IMR-90 (cell line): Measurements from ENCODE around the gene HYAL1. TPM values are rescaled to one million over a fixed set of nuclear protein-coding genes. Genes with fewer than 3 reads are reported as not detected.
A peak's percentile ranks its signal among the peaks of the same experiment; 100 is the strongest.

Experiments used
- ATAC-seq: fragments of 200-7000 bp; cut with Tn5 transposase; 2 replicates; pipeline ENCODE4 v1.9.1; 2020; ENCODE audit warnings: low read depth, mild to moderate bottlenecking, moderate library complexity
- BruUV-seq: library from RNA; stranded (reverse); fragments of 400-500 nt; replicated peaks from 2 replicates; lab custom pipeline; 2021; lab: Mats Ljungman, UMichigan
- CTCF ChIA-PET: fragments of 300-600 bp; formaldehyde crosslinking; extraction: SDS; loops from one replicate; lab custom pipeline; 2021; ENCODE audit warnings: antibody characterized with exemption; lab: Yijun Ruan, JAX
- POLR2A ChIA-PET: fragments of 300-600 bp; sonication (Branson Sonifier 250); formaldehyde crosslinking; loops from one replicate; lab custom pipeline; 2022; ENCODE audit warnings: antibody characterized with exemption; ENCODE audit not compliant: unreplicated experiment; lab: Charles Lee
- DNase-seq: peaks from one replicate; pipeline ENCODE4 v3.0.0; 2013
- H2AFZ ChIP-seq: replicated peaks from 2 replicates; pipeline ENCODE3; 2013; ENCODE audit warnings: low read length, mild to moderate bottlenecking; ENCODE audit not compliant: poor library complexity
- H2AK5ac ChIP-seq: 2 replicates; pipeline ENCODE4 v1.6.1; 2013; ENCODE audit warnings: low read depth, low read length, inconsistent platforms
- H2AK9ac ChIP-seq: replicated peaks from 2 replicates; pipeline ENCODE3; 2013; ENCODE audit warnings: mild to moderate bottlenecking, low read depth, low read length, moderate library complexity; ENCODE audit not compliant: poor library complexity
- H2BK120ac ChIP-seq: 2 replicates; pipeline ENCODE4 v1.6.1; 2013; ENCODE audit warnings: low read depth, low read length, inconsistent platforms
- H2BK15ac ChIP-seq: 3 replicates; pipeline ENCODE4 v1.6.1; 2013; ENCODE audit warnings: low read depth, low read length, inconsistent platforms
- H2BK20ac ChIP-seq: 2 replicates; pipeline ENCODE4 v1.6.1; 2013; ENCODE audit warnings: low read depth, mild to moderate bottlenecking, inconsistent platforms, low read length, moderate library complexity
- H2BK5ac ChIP-seq: 2 replicates; pipeline ENCODE4 v1.6.1; 2013; ENCODE audit warnings: mild to moderate bottlenecking, low read depth, low read length, inconsistent platforms; ENCODE audit not compliant: poor library complexity, severe bottlenecking
- H3K14ac ChIP-seq: replicated peaks from 2 replicates; pipeline ENCODE4 v1.6.1; 2013; ENCODE audit warnings: low read depth, low read length, inconsistent platforms
- H3K18ac ChIP-seq: 2 replicates; pipeline ENCODE4 v1.6.1; 2013; ENCODE audit warnings: low read depth, low read length, control low read depth
- H3K23ac ChIP-seq: 2 replicates; pipeline ENCODE4 v1.6.1; 2013; ENCODE audit warnings: low read depth, low read length, inconsistent platforms
- H3K27ac ChIP-seq: 2 replicates; pipeline ENCODE4 v1.5.1; 2013; ENCODE audit warnings: mild to moderate bottlenecking, control low read depth, low read length; ENCODE audit not compliant: insufficient read depth
- H3K27me3 ChIP-seq: 2 replicates; pipeline ENCODE4 v1.6.1; 2013; ENCODE audit warnings: low read length; ENCODE audit not compliant: control insufficient read depth, insufficient read depth
- H3K36me3 ChIP-seq: 2 replicates; pipeline ENCODE4 v1.6.1; 2013; ENCODE audit warnings: low read length, mixed read lengths; ENCODE audit not compliant: control insufficient read depth, insufficient read depth
- H3K4ac ChIP-seq: 2 replicates; pipeline ENCODE4 v1.6.1; 2013; ENCODE audit warnings: low read depth, low read length, inconsistent platforms
- H3K4me1 ChIP-seq: 2 replicates; pipeline ENCODE4 v1.6.1; 2013; ENCODE audit warnings: low read length, mixed read lengths; ENCODE audit not compliant: control insufficient read depth, insufficient read depth
- H3K4me2 ChIP-seq: 2 replicates; pipeline ENCODE4 v1.6.1; 2013; ENCODE audit warnings: low read depth, mild to moderate bottlenecking, control low read depth, low read length, moderate library complexity
- H3K4me3 ChIP-seq: 2 replicates; pipeline ENCODE4 v1.5.1; 2013; ENCODE audit warnings: low read depth, mild to moderate bottlenecking, control low read depth, low read length, moderate library complexity; ENCODE audit not compliant: insufficient read depth
- H3K56ac ChIP-seq: 2 replicates; pipeline ENCODE4 v1.6.1; 2013; ENCODE audit warnings: low read length, inconsistent platforms; ENCODE audit not compliant: insufficient read depth; ENCODE audit errors: extremely low read depth
- H3K79me1 ChIP-seq, 2 experiments: 2 replicates each; pipeline ENCODE4 v1.6.1; 2013; ENCODE audit warnings: low read length in 2 of 2, inconsistent platforms in 1 of 2, low read depth in 1 of 2
- H3K9ac ChIP-seq: 2 replicates; pipeline ENCODE4 v1.6.1; 2013; ENCODE audit warnings: low read depth, low read length, control low read depth
- H3K9me1 ChIP-seq: 2 replicates; pipeline ENCODE4 v1.6.1; 2013; ENCODE audit warnings: low read length, inconsistent platforms; ENCODE audit not compliant: insufficient read depth
- H3K9me3 ChIP-seq: 2 replicates; pipeline ENCODE4 v1.6.1; 2013; ENCODE audit warnings: low read length; ENCODE audit not compliant: control insufficient read depth, insufficient read depth
- H4K20me1 ChIP-seq: 2 replicates; pipeline ENCODE4 v1.6.1; 2013; ENCODE audit warnings: low read length, inconsistent platforms; ENCODE audit not compliant: insufficient read depth
- H4K5ac ChIP-seq: 2 replicates; pipeline ENCODE4 v1.6.1; 2013; ENCODE audit warnings: mild to moderate bottlenecking, low read depth, low read length, control low read depth
- H4K8ac ChIP-seq, 2 experiments: 2 replicates each; pipeline ENCODE4 v1.6.1; 2013; ENCODE audit warnings: low read depth in 2 of 2, low read length in 2 of 2, control low read depth in 1 of 2, inconsistent platforms in 1 of 2
- H4K91ac ChIP-seq: 2 replicates; pipeline ENCODE4 v1.6.1; 2013; ENCODE audit warnings: low read depth, low read length, inconsistent platforms; ENCODE audit not compliant: insufficient read depth
- BHLHE40 ChIP-seq: fragments of 150-350 bp; IDR thresholded peaks from 2 replicates; pipeline ENCODE4 v1.6.1; 2016; ENCODE audit warnings: mild to moderate bottlenecking, low read depth, low read length
- CEBPB ChIP-seq: IDR thresholded peaks from 2 replicates; pipeline ENCODE4 v1.6.1; 2012; ENCODE audit warnings: low read depth, low read length, improper control_type of control experiment
- FOS ChIP-seq: fragments of 150-350 bp; IDR thresholded peaks from 2 replicates; pipeline ENCODE4 v1.6.1; 2016; ENCODE audit warnings: low read depth, low read length
- MAFK ChIP-seq: IDR thresholded peaks from 2 replicates; pipeline ENCODE4 v1.6.1; 2012; ENCODE audit warnings: low read depth, low read length, improper control_type of control experiment
- MAZ ChIP-seq: IDR thresholded peaks from 2 replicates; pipeline ENCODE4 v1.6.1; 2012; ENCODE audit warnings: low read depth, mild to moderate bottlenecking, low read length, improper control_type of control experiment, moderate library complexity, borderline replicate concordance
- NFE2L2 ChIP-seq: fragments of 150-350 bp; IDR thresholded peaks from 2 replicates; pipeline ENCODE4 v1.6.1; 2016; ENCODE audit warnings: low read depth, mild to moderate bottlenecking, low read length
- POLR2A ChIP-seq: IDR thresholded peaks from 2 replicates; pipeline ENCODE4 v1.6.1; 2012; ENCODE audit warnings: mild to moderate bottlenecking, low read depth, low read length
- RAD21 ChIP-seq: IDR thresholded peaks from 2 replicates; pipeline ENCODE4 v1.6.1; 2012; ENCODE audit warnings: low read length, improper control_type of control experiment
- RCOR1 ChIP-seq: IDR thresholded peaks from 2 replicates; pipeline ENCODE4 v1.6.1; 2012; ENCODE audit warnings: mild to moderate bottlenecking, low read length, improper control_type of control experiment; ENCODE audit not compliant: insufficient replicate concordance
- RFX5 ChIP-seq: IDR thresholded peaks from 2 replicates; pipeline ENCODE4 v1.8.0; 2012; ENCODE audit warnings: low read depth, mild to moderate bottlenecking, low read length, moderate library complexity
- SMC3 ChIP-seq: fragments of 150-350 bp; IDR thresholded peaks from 2 replicates; pipeline ENCODE4 v1.6.1; 2016; ENCODE audit warnings: low read depth, mild to moderate bottlenecking, antibody characterized with exemption, low read length, moderate library complexity
- WGBS, 2 experiments: methylation state at CpG; one replicate each; pipeline versions ENCODE4 v1.1.5 to v1.1.7; 2013; ENCODE audit warnings: missing lambda C conversion rate in 2 of 2; ENCODE audit not compliant: insufficient read length in 1 of 2; ENCODE audit errors: extremely low coverage in 2 of 2; 5-methylcytosine and 5-hydroxymethylcytosine counted together
- dilution Hi-C: fragments of 300-500 bp; cut with HindIII; formaldehyde crosslinking; loops from one replicate; pipeline ENCODE4 v1.14.3; 2018; ENCODE audit warnings: low sequenced_read_pairs; ENCODE audit not compliant: unreplicated experiment
- in situ Hi-C: fragments of 300-500 bp; cut with MboI; formaldehyde crosslinking; loops from 3 replicates; pipeline ENCODE4 v1.14.3; 2019; ENCODE audit warnings: low sequenced_read_pairs, inconsistent platforms, mixed read lengths
- intact Hi-C: fragments of 100-400 bp; cut with micrococcal nuclease; formaldehyde crosslinking; loops from 2 replicates; pipeline ENCODE4 v1.10.0; 2022
- polyA plus RNA-seq, 3 experiments: library from polyadenylated mRNA; depleted of rRNA; stranded (reverse); fragments of >200 nt; gene quantifications; 2 replicates each; pipeline ENCODE4 v1.2.3, GENCODE V29; 2012; ENCODE audit warnings: low replicate concordance in 1 of 3
- total RNA-seq: library from RNA; depleted of rRNA; stranded (reverse); fragments of >200 nt; gene quantifications from 2 replicates; pipeline ENCODE4 v1.2.3, GENCODE V29; 2012
- TF ChIP-seq, protein P1 (sequence below): fragments of 150-350 bp; IDR thresholded peaks from 2 replicates; pipeline ENCODE4 v1.6.1; 2016; ENCODE audit warnings: low read depth, mild to moderate bottlenecking, low read length, moderate library complexity, borderline replicate concordance
- TF ChIP-seq, protein P2 (sequence below): conservative IDR thresholded peaks from 2 replicates; pipeline ENCODE4 v1.5.1; 2012; ENCODE audit warnings: mild to moderate bottlenecking, low read depth, low read length, improper control_type of control experiment
- TF ChIP-seq, protein P3 (sequence below): fragments of 150-350 bp; IDR thresholded peaks from 2 replicates; pipeline ENCODE4 v1.6.1; 2017; ENCODE audit warnings: mild to moderate bottlenecking, antibody characterized with exemption, low read length, low read depth

HYAL1 gene
- total and polyA plus RNA-seq, 2 of the 4 experiments (the other 2 are of a cell fraction), result 0.32 to 0.36 TPM

DNA sequence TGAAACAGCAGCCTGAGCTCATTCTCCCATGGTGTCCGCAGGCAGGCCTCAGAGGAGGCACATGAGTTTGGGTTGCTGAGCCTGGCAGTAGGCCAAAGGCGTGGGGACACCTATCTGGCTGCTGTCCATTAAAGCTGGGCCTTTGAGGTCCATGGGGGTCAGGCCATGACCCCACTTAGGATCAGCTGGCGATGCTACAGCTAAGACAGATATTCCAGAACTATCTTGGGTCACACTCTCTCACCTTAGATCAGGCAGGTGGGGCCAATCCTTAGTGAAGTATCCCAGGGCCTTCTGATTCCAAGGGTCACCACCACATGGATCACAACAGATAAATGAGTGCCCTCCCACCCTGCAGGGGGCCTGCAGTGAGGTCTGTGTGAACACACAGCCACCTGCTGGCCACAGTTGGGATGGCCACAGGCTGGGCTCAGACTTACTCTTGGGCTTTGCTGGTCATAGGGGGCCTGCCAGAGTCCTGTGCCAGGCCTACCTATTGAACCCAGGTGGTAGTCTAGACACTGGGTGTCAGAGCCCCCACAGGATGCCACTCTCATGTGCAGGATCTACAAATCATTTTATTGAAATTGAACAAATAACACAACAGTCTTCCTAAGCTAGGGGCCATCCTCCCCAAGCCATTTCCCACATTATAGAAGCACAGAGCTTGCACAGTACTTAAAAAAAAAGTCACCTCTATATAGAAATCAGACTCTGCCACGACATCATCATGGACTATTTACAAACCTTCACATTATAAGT is 21.2 kb upstream of the HYAL1 start:
- peaks cover 21 to 43% of the 10 kb centered on the region in 2 experiments for H3K79me1 ChIP-seq
- H3K4me1 ChIP-seq, result peaks cover 24% of the 10 kb centered on the region
- H3K18ac ChIP-seq, result no peak overlapping the region
- H2BK15ac ChIP-seq, result no peak overlapping the region
- H3K27me3 ChIP-seq, result no peaks in the 10 kb centered on the region
- POLR2A ChIA-PET, result interaction anchor here (1.0 kb wide), 1 partner anchor 13 kb away, joined by 4 read pairs; no protein-coding TSS in a partner anchor
- dilution Hi-C loops, result no loop called here
- no peak overlapping the region for H3K27ac ChIP-seq
- no peak overlapping the region for H3K9ac ChIP-seq
- peaks cover 5% of the 10 kb centered on the region for H3K9me1 ChIP-seq
- H3K14ac ChIP-seq, result no peak overlapping the region
- CTCF ChIA-PET, result interaction anchor here (0.7 to 1.0 kb wide), 3 partner anchors 9 to 26 kb away, joined by 3 to 4 read pairs (median 4); partner anchors contain the start of genes HYAL3 and NAA80
- no peak overlapping the region for H3K4me2 ChIP-seq
- H3K36me3 ChIP-seq, result peaks cover 10% of the 10 kb centered on the region
- peak; percentile 61 for DNase-seq
- no peak overlapping the region for H2AK5ac ChIP-seq
- H4K20me1 ChIP-seq, result peaks cover 12% of the 10 kb centered on the region
- BruUV-seq, result no TSS peak
- H3K9me3 ChIP-seq, result no peaks in the 10 kb centered on the region
- peak overlapping the region; percentile 34 for H2AFZ ChIP-seq
- no peak overlapping the region for H3K4ac ChIP-seq
- H2BK120ac ChIP-seq, result no peak overlapping the region
- H2BK5ac ChIP-seq, result no peak overlapping the region
- H3K56ac ChIP-seq, result no peak overlapping the region
- H4K91ac ChIP-seq, result no peak overlapping the region
- H4K5ac ChIP-seq, result no peak overlapping the region
- no peak overlapping the region for H2BK20ac ChIP-seq
- peak; percentile 42 for ATAC-seq
- no peak overlapping the region for H3K23ac ChIP-seq
- 45% methylated on average over 2 of the region's 4 CpGs; no CpG with 5 or more reads in 1 of the 2 experiments for WGBS, 2 experiments
- intact Hi-C loops, result loop anchor here (1.0 to 5.0 kb wide), 3 partner anchors 62 to 130 kb away; no protein-coding TSS in a partner anchor
- in situ Hi-C loops, result loop anchor here (25.0 kb wide), 3 partner anchors 1063 to 1838 kb away; partner anchors contain the start of genes ABHD14B, GPR62, MANF and PCBP4
- H2AK9ac ChIP-seq, result peak overlapping the region; percentile 82
- H3K4me3 ChIP-seq, result no peak overlapping the region
- H4K8ac ChIP-seq, result no peak overlapping the region
- no peak for TF ChIP-seq RCOR1
- TF ChIP-seq BHLHE40, result no peak
- no peak for TF ChIP-seq FOS
- no peak for TF ChIP-seq POLR2A
- TF ChIP-seq SMC3, result peak; percentile 79
- no peak for TF ChIP-seq MAFK
- TF ChIP-seq, protein P1, sequence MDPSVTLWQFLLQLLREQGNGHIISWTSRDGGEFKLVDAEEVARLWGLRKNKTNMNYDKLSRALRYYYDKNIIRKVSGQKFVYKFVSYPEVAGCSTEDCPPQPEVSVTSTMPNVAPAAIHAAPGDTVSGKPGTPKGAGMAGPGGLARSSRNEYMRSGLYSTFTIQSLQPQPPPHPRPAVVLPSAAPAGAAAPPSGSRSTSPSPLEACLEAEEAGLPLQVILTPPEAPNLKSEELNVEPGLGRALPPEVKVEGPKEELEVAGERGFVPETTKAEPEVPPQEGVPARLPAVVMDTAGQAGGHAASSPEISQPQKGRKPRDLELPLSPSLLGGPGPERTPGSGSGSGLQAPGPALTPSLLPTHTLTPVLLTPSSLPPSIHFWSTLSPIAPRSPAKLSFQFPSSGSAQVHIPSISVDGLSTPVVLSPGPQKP, result no peak
- peak; percentile 80 for TF ChIP-seq RAD21
- TF ChIP-seq, protein P2, sequence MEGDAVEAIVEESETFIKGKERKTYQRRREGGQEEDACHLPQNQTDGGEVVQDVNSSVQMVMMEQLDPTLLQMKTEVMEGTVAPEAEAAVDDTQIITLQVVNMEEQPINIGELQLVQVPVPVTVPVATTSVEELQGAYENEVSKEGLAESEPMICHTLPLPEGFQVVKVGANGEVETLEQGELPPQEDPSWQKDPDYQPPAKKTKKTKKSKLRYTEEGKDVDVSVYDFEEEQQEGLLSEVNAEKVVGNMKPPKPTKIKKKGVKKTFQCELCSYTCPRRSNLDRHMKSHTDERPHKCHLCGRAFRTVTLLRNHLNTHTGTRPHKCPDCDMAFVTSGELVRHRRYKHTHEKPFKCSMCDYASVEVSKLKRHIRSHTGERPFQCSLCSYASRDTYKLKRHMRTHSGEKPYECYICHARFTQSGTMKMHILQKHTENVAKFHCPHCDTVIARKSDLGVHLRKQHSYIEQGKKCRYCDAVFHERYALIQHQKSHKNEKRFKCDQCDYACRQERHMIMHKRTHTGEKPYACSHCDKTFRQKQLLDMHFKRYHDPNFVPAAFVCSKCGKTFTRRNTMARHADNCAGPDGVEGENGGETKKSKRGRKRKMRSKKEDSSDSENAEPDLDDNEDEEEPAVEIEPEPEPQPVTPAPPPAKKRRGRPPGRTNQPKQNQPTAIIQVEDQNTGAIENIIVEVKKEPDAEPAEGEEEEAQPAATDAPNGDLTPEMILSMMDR, result peak; percentile 91
- no peak for TF ChIP-seq RFX5
- no peak for TF ChIP-seq NFE2L2
- TF ChIP-seq, protein P3, sequence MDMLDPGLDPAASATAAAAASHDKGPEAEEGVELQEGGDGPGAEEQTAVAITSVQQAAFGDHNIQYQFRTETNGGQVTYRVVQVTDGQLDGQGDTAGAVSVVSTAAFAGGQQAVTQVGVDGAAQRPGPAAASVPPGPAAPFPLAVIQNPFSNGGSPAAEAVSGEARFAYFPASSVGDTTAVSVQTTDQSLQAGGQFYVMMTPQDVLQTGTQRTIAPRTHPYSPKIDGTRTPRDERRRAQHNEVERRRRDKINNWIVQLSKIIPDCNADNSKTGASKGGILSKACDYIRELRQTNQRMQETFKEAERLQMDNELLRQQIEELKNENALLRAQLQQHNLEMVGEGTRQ, result no peak
- no peak for TF ChIP-seq CEBPB
- TF ChIP-seq MAZ, result peak; percentile 50; the same call in 1 of the 2 replicates
